ENCODE measurements around the gene EZH1. TPM values are rescaled to one million over a fixed set of nuclear protein-coding genes. Genes with fewer than 3 reads are reported as not detected.

EZH1 gene
- total RNA-seq, 1 experiment from 2014 or later: 22.4 TPM

- peaks cover 11% of the 10 kb centered on the region for H3K27me3 Mint-ChIP-seq (ENCODE audit: low read depth)
- ATAC-seq: peak; percentile 9
- H3K36me3 Mint-ChIP-seq: no peaks in the 10 kb centered on the region
- H3K27ac Mint-ChIP-seq: peak overlapping the region; percentile 99
- ChIA-PET CTCF (interaction anchor here (1.5 to 6.5 kb wide), 9 partner anchors 8 to 158 kb away, joined by 4 to 122 read pairs (median 19); partner anchors contain the start of genes PSMC3IP, RAMP2 and TUBG2), POLR2A (interaction anchor here (0.9 to 2.5 kb wide), 7 partner anchors 9 to 100 kb away, joined by 3 to 13 read pairs (median 3); partner anchors contain the start of gene PSMC3IP)
- peak; percentile 91 for DNase-seq (ENCODE audit: low spot score)
- H3K4me1 Mint-ChIP-seq: peaks cover 41% of the 10 kb centered on the region
- peak overlapping the region; percentile 79 for H3K4me3 Mint-ChIP-seq
- no peaks in the 10 kb centered on the region for H3K9me3 Mint-ChIP-seq
- TF ChIP-seq MLX (CRISPR knock-in tag; IDR thresholded peaks at IDR 0.05) (no peak), ZNF423 (CRISPR knock-in tag; IDR thresholded peaks at IDR 0.05) (no peak), JUN (CRISPR knock-in tag; IDR thresholded peaks at IDR 0.05) (no peak), FOXP1 (CRISPR knock-in tag; IDR thresholded peaks at IDR 0.05; ENCODE audit: borderline replicate concordance) (no peak), SP1 (CRISPR knock-in tag; conservative IDR thresholded peaks at IDR 0.05) (peak; percentile 61), MAX (CRISPR knock-in tag; IDR thresholded peaks at IDR 0.05) (0 out of 2 replicates have a peak, but pooled peaks have one; percentile 34), TP53 (CRISPR knock-in tag; IDR thresholded peaks at IDR 0.05) (no peak), NR1H2 (CRISPR knock-in tag; IDR thresholded peaks at IDR 0.05) (no peak), HMGA2 (CRISPR knock-in tag; IDR thresholded peaks at IDR 0.05) (no peak), RORB (CRISPR knock-in tag; IDR thresholded peaks at IDR 0.05) (no peak), CTCF (IDR thresholded peaks at IDR 0.05) (no peak), NR2C2 (CRISPR knock-in tag; IDR thresholded peaks at IDR 0.05) (no peak), ZNF396 (CRISPR knock-in tag; IDR thresholded peaks at IDR 0.05; ENCODE audit: borderline replicate concordance) (no peak), ZSCAN18 (CRISPR knock-in tag; IDR thresholded peaks at IDR 0.05) (no peak), CBFB (CRISPR knock-in tag; IDR thresholded peaks at IDR 0.05; ENCODE audit: low read depth) (no peak), ZNF317 (CRISPR knock-in tag; IDR thresholded peaks at IDR 0.05; ENCODE audit: borderline replicate concordance, low read depth) (no peak), SMAD4 (CRISPR knock-in tag; IDR thresholded peaks at IDR 0.05) (no peak), ZNF281 (CRISPR knock-in tag; IDR thresholded peaks at IDR 0.05) (no peak), CREM (CRISPR knock-in tag; IDR thresholded peaks at IDR 0.05) (no peak), PRRX2 (CRISPR knock-in tag; IDR thresholded peaks at IDR 0.05) (no peak), ATF2 (CRISPR knock-in tag; IDR thresholded peaks at IDR 0.05; ENCODE audit: borderline replicate concordance, low read depth) (no peak)
- TF ChIP-seq, protein P1, sequence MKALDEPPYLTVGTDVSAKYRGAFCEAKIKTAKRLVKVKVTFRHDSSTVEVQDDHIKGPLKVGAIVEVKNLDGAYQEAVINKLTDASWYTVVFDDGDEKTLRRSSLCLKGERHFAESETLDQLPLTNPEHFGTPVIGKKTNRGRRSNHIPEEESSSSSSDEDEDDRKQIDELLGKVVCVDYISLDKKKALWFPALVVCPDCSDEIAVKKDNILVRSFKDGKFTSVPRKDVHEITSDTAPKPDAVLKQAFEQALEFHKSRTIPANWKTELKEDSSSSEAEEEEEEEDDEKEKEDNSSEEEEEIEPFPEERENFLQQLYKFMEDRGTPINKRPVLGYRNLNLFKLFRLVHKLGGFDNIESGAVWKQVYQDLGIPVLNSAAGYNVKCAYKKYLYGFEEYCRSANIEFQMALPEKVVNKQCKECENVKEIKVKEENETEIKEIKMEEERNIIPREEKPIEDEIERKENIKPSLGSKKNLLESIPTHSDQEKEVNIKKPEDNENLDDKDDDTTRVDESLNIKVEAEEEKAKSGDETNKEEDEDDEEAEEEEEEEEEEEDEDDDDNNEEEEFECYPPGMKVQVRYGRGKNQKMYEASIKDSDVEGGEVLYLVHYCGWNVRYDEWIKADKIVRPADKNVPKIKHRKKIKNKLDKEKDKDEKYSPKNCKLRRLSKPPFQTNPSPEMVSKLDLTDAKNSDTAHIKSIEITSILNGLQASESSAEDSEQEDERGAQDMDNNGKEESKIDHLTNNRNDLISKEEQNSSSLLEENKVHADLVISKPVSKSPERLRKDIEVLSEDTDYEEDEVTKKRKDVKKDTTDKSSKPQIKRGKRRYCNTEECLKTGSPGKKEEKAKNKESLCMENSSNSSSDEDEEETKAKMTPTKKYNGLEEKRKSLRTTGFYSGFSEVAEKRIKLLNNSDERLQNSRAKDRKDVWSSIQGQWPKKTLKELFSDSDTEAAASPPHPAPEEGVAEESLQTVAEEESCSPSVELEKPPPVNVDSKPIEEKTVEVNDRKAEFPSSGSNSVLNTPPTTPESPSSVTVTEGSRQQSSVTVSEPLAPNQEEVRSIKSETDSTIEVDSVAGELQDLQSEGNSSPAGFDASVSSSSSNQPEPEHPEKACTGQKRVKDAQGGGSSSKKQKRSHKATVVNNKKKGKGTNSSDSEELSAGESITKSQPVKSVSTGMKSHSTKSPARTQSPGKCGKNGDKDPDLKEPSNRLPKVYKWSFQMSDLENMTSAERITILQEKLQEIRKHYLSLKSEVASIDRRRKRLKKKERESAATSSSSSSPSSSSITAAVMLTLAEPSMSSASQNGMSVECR (CRISPR knock-in tag; IDR thresholded peaks at IDR 0.05; ENCODE audit: borderline replicate concordance): peak; percentile 40; the same call in 1 of the 2 replicates
- TF ChIP-seq, protein P2, sequence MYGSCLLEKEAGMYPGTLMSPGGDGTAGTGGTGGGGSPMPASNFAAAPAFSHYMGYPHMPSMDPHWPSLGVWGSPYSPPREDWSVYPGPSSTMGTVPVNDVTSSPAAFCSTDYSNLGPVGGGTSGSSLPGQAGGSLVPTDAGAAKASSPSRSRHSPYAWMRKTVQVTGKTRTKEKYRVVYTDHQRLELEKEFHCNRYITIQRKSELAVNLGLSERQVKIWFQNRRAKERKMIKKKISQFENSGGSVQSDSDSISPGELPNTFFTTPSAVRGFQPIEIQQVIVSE (CRISPR knock-in tag; IDR thresholded peaks at IDR 0.05; ENCODE audit: borderline replicate concordance): no peak
Observed at GRCh38 chr17:42677921-42678781, 66.7 kb downstream of the EZH1 start.

Data from WTC11 (cell line).